Stimulated activated CD4-positive, alpha-beta T cell treated with anti-CD3 and anti-CD28 coated beads, TNF-alpha, amount 100 ng/mL, for 48 hours (primary cell): Measurements from ENCODE around the gene ZNF512.
"Not testable (repeated sequence)": the region's sequence is repeated elsewhere in the genome, so short reads cannot be mapped to it uniquely, and the experiment has no call there.

Experiments used
- DNase-seq, 3 donors: peaks; one replicate each; pipeline ENCODE4 v3.0.0-alpha.2; 2020; ENCODE audit warnings: low read depth in 3 of 3

The ZNF512 gene

GRCh38 chr2:27582129-27582694, 630 bp upstream of the ZNF512 start:
- DNase-seq = no peak

GRCh38 chr2:27583390-27583915, 611 bp downstream of the ZNF512 start:
- no peak for DNase-seq

DNA sequence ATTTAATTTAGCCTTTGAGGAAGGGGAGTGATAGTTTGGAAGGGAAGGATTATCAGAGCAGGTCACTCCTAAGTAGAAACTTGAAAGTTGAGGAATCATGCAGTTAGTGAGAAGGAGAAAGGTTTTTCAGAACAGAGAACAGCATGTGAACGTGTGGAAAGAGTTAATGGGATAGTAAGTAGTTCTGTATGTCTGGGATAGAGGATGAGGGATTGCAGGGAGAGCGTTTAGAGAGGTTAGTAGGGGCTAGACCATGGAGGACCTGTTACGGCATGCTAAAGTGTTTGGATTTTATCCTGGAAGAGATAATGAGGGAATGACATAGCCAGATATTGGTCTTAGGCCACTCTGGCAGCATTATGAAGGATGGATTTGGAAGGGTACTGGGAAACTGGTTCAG, 1.8 kb downstream of the ZNF512 start:
- no peak for DNase-seq

DNA sequence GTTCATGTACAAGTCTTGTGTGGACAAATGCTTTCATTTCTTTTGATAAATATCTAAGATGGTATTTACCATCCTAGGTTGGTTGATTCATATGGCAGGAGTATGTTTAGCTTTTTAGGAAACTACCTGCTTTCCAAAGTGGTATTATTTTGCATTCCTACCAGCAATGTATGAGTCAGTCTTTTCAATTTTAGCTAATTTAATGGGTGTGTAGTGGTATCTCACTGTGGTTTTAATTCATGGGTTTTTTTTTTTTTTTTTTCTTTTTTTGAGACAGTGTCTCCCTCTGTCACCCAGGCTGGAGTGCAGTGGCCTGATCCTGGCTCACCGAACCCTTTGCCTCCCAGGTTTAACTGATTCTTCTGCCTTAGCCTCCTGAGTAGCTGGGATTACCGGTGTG, 4.2 kb downstream of the ZNF512 start:
- DNase-seq = no peak

- no peak for DNase-seq
These were observed 5.5 kb downstream of the ZNF512 start for GRCh38 chr2:27588308-27588707.

DNA sequence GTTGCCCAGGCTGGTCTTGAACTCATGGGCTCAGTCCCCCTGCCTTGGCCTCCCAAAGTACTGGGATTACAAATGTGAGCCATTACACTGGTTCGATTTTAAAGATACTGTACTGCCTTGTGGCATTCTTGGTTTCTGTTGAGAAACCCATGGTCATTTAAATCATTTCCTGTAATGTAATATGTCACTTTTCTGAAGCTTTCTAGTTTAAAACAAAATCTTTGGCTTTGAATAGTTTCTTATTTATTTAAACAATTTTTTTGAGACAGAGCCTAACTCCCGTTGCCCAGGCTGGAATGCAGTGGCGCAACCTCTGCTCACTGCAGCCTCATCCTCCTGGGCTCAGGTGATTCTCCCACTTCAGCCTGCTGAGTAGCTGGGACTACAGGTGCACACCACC, 8.9 kb downstream of the ZNF512 start:
- no peak for DNase-seq

GRCh38 chr2:27593240-27593639, 10.4 kb downstream of the ZNF512 start:
- DNase-seq = no peak

GRCh38 chr2:27594020-27594703, 11.3 kb downstream of the ZNF512 start:
- DNase-seq = not testable (repeated sequence)

GRCh38 chr2:27595412-27595811, 12.6 kb downstream of the ZNF512 start:
- DNase-seq = not testable (repeated sequence)

GRCh38 chr2:27596627-27597026, 13.8 kb downstream of the ZNF512 start:
- no peak for DNase-seq

DNA sequence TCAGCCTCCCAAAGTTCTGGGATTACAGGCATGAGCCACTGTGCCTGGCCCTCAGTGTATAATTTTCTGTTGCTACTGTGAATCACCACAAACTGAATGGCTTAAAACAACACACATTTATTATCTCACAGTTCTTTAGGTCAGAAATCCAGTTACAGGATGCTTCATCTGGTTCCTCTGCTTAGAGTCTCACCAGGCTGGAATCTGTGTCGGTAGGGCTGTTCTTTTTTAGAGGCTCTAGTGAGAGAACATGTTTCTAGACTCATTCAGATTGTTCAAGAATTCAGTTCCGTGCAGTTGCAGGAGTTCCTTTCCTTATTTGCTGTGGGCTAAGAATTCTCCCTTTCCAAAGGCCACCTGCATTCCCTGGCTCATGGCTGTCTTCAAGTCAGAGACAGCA, 23.8 kb downstream of the ZNF512 start:
- no peak for DNase-seq

DNA sequence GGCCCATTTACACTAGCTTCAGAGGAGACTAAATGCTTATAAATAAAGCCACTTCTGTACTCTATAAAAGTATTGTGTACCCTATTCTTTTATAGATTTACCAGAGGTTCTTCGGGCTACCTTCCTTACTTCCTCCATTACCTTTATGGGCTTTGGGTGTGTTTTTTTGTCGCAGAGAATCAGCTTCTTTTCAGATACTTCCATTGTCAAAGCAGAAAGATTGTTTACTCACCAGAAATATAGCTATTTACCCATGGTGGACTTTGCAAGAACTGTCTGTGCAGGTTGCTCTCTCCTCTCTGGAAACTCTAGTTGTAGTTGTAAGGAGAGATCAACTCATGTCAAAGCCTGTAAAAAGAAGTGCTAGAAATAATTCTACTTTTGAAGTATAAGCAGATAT, 31.1 kb downstream of the ZNF512 start:
- DNase-seq = no peak

DNA sequence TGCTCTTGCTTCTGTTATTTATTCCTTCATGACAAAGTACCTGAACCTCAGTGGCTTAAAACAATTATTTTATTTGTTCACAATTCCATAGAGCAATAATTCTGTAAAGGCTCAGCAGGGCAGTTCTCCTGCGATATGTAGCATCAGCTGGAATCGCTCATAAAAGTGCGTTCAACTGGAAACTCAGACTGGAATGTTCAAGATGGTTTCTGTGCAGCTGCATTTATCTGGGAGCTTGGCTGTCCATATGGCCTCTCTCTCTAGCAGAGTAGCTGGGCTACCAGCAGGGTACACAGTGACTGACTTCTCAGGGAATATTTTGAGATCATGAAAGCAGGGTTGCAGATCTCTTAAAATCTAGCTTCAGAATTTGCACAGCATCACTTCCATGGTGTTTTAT, 32.5 kb downstream of the ZNF512 start:
- DNase-seq = no peak

- DNase-seq = no peak
These were observed 38.7 kb downstream of the ZNF512 start for GRCh38 chr2:27621524-27621923.

DNA sequence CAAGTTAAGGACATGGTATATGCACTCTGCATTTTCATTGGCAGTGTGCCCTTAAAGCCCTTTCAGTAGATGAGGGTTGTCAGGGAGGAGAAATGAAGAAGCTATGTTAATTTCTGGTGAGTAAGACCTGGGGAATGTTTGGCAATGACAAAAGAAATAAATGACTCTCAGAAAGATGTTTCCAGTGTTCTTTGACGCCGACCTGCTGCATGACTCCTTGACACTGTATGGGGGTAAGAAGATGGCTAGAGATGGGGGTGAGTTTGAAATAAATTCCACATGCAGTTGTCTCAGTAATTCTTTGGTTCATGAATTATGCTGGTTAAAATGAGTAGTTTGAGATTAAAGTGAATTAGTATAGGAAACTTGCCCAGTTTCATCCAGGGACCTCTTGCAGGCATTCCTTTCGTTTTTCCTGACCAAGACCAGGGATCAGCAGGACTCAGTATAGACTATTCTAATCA, 40.1 kb downstream of the ZNF512 start:
- no peak for DNase-seq

- no peak for DNase-seq
These were observed 42.1 kb downstream of the ZNF512 start for GRCh38 chr2:27624943-27625342.

DNA sequence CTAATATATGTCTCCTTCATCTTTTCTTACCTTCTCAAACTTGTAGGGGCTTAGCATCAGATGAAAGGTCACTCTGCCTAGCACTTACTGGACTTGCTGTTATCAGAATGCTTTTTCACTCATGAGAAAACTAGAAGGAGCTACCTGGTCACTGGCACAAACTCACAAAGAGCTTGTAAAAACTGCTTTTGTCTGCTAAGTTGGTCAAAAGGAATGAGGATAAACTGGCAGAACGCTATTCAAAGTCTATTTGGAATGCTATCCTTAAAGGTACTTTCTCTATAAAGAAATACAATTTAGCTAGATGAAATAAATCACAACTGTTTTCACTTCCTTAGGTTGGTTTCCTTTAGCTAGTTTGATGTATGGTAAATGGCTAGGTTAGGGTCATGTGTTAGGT, 43.5 kb downstream of the ZNF512 start:
- not testable (repeated sequence) for DNase-seq

DNA sequence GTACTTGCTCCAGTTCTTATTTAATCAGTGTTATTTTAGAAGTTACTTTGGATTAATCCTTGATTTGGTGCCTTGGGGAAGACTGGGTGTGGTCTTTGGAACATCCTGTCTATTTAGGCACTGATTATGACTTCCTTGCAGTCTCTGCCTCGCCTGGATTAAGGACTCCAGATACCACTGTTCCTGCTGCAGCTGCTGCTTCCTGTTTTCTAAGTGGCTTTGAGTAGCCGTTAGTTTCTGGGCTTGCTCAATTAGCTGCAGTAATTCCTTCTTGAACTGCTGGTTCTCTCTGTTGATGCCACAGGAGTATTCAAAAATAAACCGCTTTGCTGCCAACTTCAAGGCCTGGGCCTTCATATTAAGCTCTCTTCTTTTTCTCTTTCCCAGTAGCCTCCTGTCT, 44.1 kb downstream of the ZNF512 start:
- DNase-seq = not testable (repeated sequence)

- DNase-seq = no peak
These were observed 45.3 kb downstream of the ZNF512 start for GRCh38 chr2:27627963-27628766.

DNA sequence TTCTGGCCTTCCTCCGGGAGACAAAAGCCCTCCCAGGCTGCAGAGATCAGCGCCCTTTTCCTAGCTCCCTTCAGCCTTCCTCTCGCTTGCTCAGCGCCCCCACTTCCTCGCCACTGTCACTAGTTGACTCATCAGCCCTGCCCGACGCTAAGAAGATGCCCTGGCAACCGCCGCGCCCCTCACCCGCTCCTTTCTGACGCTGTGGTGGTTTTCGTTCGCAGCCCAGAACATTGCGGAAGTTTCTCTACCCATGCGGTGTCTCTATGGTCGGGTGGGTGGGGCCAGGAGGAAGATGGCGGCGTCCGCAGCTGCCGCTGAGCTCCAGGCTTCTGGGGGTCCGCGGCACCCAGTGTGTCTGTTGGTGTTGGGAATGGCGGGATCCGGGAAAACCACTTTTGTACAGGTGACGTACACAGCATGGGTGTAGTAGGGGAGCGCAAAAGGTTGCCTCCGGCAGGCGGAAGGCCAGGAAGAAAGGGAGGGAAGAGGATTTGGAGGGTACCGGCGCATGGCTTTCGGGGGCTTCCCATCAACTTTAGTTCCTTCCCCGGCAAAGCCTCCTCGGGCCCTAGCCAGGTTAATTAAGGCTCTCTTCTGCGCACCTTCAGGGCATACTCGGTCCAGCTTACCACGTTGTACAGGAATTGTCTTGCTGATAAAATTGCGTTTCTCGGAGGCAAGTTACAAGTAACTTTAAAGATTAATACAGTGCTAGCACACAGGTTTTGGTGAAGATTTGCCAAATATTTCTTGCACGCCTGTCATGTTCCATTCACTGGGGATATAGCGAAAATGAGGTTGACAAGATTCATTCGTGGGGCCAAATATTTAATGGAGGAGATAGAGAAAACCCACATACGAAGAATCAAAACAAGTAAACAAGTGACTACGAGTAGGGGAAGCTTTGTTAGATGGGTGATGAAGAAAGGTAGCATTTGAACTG, 46.2 kb downstream of the ZNF512 start, which contains the start of the genes CCDC121 and GPN1:
Gene CCDC121, minus strand, starts transcription at position 246 of the 943 bp plus-strand sequence. CDS start 1,213 bp downstream, outside the sequence.
Gene GPN1, plus strand, starts transcription at position 284 of the 943 bp plus-strand sequence. Its CDS starts 9 bp downstream, at position 293.
- DNase-seq = peak; percentile 88 to 93 (median 91)

GRCh38 chr2:27630257-27630656, 47.4 kb downstream of the ZNF512 start:
- DNase-seq = not testable (repeated sequence)
